Myocyte (in vitro differentiated cells): Measurements from ENCODE around the gene RASL11A. TPM values are rescaled to one million over a fixed set of nuclear protein-coding genes. Genes with fewer than 3 reads are reported as not detected.
"Not testable (repeated sequence)": the region's sequence is repeated elsewhere in the genome, so short reads cannot be mapped to it uniquely, and the experiment has no call there.

Experiments
- DNase-seq: peaks from one replicate; pipeline ENCODE4 v3.0.0-alpha.2; 2012; ENCODE audit warnings: low read depth
- total RNA-seq: library from RNA; depleted of rRNA; stranded (reverse); fragments of >200 nt; gene quantifications from 2 replicates; pipeline ENCODE4 v1.2.3, GENCODE V29; 2014

RASL11A gene
- total RNA-seq, 1 donor from 2014 or later: 2.9 TPM

DNA sequence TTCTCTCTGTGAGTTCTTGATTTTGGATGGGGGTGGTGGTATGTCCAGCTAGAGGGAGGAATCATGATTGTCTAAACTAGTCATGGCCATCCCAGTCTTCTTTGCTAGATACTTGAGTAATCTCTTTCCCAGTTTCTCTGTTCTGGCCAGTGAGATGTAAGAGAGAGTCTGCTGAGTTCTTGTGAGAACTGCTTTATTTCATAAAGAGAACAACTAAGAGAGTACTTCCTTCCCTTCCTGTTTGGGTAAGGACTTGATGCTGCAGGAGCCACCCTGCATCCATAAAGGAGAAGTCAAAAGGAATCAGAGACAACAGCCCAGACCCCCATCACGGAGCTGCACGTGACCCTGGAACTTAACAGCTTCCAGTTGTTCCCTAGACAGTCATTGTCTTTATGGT is 3.0 kb upstream of the RASL11A start:
- no peak for DNase-seq

GRCh38 chr13:27269114-27269665 is 1.4 kb upstream of the RASL11A start:
- peak; percentile 74 for DNase-seq

DNA sequence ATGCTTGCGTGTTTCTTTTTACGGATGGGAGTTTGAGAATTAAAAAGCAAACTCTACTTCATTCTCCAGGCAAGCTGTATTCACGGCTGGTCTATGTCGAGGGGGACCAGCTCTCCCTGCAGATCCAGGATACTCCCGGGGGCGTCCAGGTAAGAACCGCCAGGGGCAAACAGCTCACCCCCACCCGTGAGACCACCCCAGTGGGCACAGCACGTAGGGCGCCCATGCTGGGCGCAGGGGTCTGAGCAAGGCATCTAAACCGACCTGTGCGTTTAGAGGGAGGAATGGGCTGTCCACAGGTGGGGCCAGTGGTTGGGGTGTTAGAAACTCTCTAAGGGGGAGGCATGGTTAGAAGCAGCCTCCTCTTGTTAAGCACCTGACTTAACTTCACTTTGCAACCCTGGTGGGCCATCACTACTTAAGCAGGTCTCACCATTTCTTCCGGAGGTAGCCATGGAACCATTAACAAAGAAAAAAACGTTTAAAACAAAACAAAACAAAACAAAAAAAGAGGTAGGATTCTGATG is 1.0 kb downstream of the RASL11A start:
- no peak for DNase-seq

DNA sequence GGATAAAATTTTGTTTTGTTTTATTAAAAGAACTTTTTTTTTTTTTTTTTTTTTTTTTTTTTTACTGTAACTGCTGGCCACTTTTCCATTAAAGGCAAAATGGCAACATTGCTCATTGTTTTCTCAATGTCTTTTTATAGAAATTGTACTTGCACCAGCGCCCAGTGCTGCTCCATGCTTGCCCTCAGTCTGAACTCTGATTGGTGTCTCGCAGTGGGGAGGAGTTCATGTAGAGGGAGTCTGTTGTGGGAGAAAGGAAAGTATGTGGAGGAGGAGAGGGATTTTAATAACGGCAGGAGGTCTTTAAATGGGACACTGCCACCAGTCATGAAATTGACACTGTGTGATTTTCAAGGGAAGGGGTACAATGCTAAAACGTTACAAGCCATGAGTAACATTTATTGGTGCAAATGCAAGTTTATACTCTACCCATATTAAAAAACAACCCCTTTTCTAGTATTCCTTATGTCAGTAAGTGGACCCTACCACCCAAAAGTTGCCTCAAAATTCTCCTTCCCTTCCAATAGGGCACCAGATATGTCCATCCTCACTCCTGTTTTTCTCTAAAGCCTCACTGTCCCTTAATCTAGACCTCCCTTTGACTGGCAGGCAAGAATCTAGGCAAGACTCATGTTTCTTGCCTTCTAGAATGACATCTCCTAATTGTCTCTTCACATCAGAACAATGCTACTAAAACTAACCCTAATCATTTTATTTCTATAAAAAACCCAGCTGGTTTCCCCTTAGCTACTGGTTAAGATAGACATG is 3.2 kb downstream of the RASL11A start:
- peak; percentile 50 for DNase-seq

DNA sequence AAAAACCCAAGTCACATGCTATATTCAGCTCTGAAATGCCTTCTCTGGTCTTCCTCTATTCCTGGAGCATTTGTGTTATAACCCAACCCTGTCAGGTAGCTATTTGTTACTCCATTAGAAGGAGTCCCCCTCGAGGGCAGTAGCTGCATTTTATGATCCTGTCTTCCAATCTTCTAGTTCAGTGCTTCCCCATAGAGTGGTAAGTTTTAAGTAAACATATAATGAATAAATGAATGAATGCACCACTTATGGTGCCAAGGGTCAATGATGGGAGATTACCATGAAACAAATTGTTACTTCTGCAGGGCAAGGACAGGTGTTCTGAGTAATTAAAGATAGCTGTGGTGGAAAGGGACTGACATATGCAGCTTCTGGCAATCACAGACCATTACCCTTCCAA is 4.0 kb downstream of the RASL11A start:
- DNase-seq: no peak

DNA sequence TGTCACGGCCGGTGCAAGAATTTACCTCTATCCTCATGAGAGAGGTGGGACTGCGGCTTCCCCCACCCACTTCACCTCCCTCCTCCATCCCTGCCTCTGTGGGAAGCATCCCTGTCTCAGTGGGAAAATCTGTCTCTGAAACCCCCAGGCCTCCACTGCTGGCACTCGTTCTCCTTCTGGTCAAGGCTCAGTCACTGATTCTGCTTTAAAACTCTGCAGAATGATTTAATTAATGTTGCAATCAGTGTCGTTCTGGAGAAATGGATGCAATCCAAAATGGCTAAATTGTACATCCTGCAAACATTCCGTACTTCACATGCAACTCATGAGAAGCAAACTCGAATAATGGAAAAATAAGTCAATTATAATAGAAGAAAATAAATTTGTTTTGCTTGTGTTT is 5.6 kb downstream of the RASL11A start:
- no peak for DNase-seq

- no peak for DNase-seq
Measured at GRCh38 chr13:27279506-27279905, 8.9 kb downstream of the RASL11A start.

DNA sequence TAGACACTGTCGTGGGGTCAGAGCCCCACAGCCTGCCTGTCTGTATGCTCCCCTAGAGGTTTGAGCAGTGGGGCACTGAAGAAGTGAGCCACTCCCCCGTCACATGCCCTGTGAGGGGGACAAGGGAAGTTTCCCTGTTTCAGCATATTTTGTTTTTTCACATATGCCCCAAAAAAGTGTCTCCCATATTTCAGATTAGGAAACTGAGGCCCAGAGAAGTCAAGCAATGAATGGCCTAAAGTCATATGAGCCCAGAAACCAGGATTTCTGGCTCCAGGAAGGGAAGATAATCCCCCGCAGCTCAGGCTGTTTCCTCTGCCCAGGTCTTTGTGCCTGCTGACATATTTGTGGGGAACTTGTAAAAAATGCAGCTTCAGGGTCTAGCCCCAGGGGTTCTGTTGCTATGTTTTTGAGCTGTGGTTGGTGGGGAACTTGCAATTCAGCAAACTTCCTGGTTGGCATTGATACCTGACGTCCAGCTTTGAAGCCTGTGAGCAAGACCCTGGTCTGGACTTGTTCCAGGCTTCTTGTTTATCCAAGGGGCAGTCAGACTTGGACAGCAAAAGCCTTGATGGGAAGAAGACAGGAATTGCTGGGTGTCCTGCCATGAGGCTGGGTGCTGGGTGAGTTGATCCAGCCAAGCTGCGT is 9.5 kb downstream of the RASL11A start:
- no peak for DNase-seq

DNA sequence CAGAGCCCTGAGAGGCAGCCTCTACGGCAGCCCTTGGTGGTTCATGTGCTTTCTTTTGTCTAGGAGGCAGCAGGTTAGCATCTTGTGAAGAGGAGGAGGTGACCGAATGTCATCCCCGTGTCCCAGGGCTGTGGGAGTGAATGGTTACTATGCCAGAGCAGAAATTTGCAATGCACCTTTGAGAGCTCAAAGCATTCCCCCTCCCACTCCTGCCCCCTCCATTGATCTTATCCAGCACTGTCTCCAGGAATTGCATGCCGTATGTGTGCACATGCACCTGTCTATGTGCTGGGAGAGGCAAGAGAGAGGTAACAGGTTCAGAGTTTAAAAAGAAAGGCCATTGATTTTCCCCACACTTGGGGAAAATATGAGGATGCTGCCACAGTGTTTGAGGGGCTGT is 10.2 kb downstream of the RASL11A start:
- no peak for DNase-seq

DNA sequence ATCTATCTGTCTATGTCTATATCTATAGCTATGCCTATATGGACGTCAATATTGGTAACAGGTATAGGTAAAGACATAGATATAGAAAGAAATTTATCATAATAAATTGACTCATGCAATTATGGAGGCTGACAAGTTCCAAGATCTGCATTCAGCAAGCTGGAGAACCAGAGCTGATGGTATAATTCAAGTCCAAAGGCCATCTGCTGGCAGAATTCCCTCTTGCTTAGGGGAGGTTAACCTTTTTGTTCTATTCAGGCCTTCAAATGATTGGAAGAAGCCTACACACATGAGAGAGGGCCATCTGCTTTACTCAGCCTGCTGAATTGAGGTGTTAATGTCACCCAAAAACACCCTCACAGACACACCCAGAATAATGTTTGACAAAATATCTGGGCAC is 10.8 kb downstream of the RASL11A start:
- DNase-seq: no peak

GRCh38 chr13:27283906-27284493 is 13.4 kb downstream of the RASL11A start:
- DNase-seq: peak; percentile 63

- DNase-seq: no peak
Measured at GRCh38 chr13:27288392-27288791, 17.8 kb downstream of the RASL11A start.

DNA sequence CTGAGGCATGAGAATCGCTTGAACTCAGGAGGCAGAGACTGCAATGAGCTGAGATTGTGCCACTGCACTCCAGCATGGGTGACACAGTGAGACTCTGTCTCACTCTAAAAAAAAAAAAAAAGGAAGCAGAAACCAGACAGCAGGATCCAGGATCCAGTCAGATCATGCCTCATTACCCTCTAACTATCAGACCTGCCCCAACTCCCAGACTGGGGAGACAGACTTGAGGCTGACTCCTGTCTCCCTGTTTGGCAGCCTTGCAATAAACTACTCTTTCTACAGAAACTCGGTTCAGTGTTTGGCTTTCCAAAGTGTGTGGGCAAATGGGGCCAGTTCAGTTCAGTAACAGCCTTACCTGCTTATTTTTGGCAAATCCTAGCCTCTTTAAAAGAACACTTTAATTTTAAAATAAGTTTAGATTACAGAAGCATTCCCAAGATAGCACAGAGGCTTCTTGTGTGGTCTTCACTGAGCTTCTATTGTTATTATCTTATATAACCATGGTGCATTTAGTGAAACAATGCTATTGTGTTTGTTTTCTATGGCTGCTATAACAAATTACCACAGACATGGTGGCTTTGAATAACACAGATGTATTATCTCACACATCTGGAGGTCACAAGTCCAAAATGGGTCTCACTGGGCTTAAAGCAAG is 18.5 kb downstream of the RASL11A start:
- no peak for DNase-seq

DNA sequence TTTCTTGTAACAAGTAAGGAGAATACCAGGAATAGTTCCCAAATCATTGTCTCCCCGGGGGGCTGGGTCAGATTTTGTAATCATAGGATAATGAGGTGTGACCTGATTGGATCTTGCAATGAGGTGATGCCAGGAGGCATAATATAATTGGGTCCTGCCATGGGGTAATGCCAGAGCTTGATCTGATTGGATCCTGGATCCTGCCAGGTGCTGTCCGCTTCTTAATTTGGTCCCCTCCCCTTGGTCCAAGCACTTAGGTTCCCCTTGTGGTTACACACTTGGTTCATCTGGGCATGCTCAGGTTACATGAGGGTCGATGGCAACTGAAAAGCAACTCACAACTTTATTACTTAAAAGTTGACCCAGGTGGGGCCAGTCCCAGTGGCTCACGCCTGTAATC is 20.1 kb downstream of the RASL11A start:
- DNase-seq: no peak

GRCh38 chr13:27291967-27292366 is 21.3 kb downstream of the RASL11A start:
- not testable (repeated sequence) for DNase-seq

- no peak for DNase-seq
Measured at GRCh38 chr13:27293076-27293691, 22.6 kb downstream of the RASL11A start.

DNA sequence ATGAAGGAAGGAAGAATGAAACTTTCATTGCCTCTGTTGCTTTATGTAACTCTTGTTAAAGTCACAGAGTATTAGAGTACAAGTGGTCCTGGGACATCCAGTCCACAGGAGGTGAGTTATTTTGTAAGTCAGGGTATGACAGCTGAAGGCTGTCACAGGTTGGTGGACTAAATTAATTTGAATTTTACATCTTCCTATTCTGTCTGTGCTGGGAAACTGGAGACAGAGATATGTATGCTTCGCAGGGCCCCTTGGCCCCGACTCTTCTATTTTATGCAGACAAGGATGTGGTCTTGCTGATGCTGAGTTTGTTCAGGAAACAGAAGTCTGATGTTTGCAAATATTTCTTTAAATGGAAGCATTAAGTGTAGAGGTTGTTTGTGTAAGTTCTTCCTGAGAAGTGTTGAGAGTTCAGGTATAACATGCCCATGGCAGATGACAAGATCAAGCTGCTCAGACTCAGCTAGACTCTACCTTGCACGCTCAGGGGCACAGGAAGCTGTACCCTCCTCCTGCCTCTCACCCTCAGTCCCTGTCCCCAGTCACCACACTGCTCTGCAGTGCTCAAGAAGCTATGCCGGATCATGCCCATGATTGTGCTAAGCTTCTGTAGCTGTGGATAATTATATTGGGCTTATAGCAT is 23.4 kb downstream of the RASL11A start:
- no peak for DNase-seq

GRCh38 chr13:27295096-27295495 is 24.5 kb downstream of the RASL11A start:
- DNase-seq: no peak

- no peak for DNase-seq
Measured at GRCh38 chr13:27295660-27296059, 25.0 kb downstream of the RASL11A start.

- DNase-seq: no peak
Measured at GRCh38 chr13:27296496-27296895, 25.9 kb downstream of the RASL11A start.

DNA sequence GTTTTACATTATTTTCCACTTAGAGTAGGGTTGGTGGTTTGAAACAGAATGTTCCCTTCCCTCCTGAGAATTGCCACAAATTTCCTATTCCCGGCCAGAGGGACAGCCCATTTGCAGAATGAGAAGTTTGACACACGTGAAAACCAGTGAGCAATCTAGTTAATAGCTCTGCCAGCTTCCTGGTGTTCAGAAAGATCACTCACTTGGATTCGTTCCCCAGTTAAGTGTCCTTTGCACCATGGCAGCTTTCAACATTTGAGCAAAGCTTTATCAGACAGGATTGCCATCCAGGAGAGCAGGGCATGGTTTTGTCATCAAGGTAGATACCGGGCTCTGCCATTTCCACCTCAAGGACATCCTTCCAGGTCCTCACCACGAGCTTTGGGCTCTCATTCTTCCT is 28.2 kb downstream of the RASL11A start:
- DNase-seq: no peak
